HG03095 (cell line): ENCODE data around the gene APBB1IP.
"Not testable (repeated sequence)": the region's sequence is repeated elsewhere in the genome, so short reads cannot be mapped to it uniquely, and the experiment has no call there.

Experiments used
- ATAC-seq: cut with Tn5 transposase; IDR thresholded peaks from one replicate; pipeline ENCODE4 v1.9.1; 2021; ENCODE audit warnings: moderate library complexity; ENCODE audit not compliant: unreplicated experiment

APBB1IP gene

DNA sequence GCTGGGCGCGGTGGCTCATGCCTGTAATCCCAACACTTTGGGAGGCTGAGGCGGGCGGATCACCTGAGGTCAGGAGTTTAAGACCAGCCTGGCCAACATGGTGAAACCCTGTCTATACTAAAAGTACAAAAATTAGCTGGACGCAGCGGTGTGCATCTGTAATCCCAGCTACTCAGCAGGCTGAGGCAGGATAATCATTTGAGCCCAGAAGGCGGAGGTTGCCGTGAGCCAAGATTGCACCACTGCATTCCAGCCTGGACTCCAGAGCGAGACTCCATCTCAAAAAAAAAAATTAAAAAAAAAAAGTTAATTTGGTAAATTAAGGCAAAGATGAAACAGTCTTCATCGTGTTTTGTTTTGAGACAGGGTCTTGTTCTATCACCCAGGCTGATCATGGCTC is 66.3 kb downstream of the APBB1IP start:
- not testable (repeated sequence) for ATAC-seq

- no peak for ATAC-seq
Observed at GRCh38 chr10:26505491-26505890, 67.3 kb downstream of the APBB1IP start.

- no peak for ATAC-seq
Observed at GRCh38 chr10:26506736-26507135, 68.6 kb downstream of the APBB1IP start.

GRCh38 chr10:26507441-26507840 is 69.3 kb downstream of the APBB1IP start:
- no peak for ATAC-seq

GRCh38 chr10:26508016-26508415 is 69.9 kb downstream of the APBB1IP start:
- ATAC-seq, result no peak

GRCh38 chr10:26509307-26509706 is 71.2 kb downstream of the APBB1IP start:
- no peak for ATAC-seq

DNA sequence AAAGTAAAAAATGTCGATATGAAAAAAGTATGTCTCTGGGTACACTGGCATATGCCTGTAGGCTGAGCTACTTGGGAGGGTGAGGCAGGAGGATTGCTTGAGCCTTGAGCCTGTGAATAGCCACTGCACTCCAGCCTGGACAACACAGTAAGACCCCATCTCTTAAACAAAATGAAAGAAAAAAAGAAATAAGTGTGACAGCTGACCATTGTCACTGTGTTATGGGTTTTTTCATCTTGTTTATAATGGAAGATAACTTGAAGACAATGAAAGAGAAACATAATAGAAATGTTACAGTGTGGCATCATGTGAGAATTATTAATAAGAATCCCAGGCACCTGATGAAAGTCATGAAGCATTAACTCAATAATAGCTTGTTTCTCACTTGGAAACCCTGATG is 75.0 kb downstream of the APBB1IP start:
- no peak for ATAC-seq

- ATAC-seq, result no peak
Observed at GRCh38 chr10:26516540-26517101, 78.5 kb downstream of the APBB1IP start.

GRCh38 chr10:26517141-26517867 is 79.2 kb downstream of the APBB1IP start:
- ATAC-seq, result no peak

GRCh38 chr10:26519803-26520202 is 81.7 kb downstream of the APBB1IP start:
- no peak for ATAC-seq

GRCh38 chr10:26520575-26520974 is 82.4 kb downstream of the APBB1IP start:
- ATAC-seq, result no peak

DNA sequence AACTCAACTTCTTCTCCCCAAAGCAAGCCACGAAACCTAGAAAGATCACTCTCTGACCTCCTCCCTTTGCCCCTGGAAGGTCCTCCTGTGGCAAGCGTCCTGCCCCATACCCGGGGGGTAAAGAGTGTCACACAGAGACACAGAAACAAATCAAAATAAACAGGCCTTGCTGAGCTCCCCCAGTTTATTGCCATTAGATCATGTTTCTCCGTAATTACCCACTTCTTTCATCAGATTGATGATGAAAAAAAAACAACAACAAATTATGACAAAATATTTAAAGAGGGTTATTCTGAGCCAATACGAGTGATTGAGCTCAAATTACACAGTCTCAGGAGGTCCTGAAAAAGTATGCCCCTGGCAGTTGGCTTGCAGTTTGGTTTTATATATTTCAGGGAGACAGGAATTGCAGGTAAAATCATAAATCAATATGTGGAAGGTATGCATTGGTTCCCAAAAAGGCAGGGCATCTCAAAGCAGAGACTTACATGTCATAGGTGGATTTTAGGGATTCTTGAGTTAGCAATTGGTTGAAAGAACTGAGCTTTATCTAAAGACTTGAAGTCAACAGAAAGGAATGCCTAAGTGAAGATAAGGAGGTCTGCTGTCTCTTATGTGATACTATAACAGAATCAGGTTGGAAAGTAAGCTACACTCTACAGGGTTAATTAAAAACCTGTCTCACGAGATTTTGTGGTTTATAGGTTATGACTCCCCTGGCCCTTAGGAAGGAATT is 86.2 kb downstream of the APBB1IP start:
- ATAC-seq, result no peak

DNA sequence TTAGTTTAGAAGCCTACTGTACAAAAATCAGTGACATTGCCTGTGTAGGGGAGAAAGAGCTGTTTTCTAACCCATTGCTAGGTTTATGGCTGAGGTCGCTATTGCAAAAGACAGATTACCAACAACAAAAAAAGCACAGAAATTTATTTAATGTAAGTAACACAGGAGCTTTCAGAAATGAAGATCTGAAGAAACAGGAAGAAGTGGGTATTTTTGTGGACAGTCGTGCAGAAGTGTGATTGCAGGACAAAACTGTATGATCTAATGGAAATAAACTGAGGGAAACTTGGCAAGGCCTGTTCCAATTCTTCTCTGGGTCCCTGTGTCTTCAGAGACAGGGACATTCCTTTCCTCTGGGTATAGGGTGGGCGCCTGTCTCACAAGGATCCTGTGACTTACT is 87.4 kb downstream of the APBB1IP start:
- no peak for ATAC-seq

- no peak for ATAC-seq
Observed at GRCh38 chr10:26527018-26527417, 88.9 kb downstream of the APBB1IP start.

GRCh38 chr10:26528048-26528447 is 89.9 kb downstream of the APBB1IP start:
- no peak for ATAC-seq

DNA sequence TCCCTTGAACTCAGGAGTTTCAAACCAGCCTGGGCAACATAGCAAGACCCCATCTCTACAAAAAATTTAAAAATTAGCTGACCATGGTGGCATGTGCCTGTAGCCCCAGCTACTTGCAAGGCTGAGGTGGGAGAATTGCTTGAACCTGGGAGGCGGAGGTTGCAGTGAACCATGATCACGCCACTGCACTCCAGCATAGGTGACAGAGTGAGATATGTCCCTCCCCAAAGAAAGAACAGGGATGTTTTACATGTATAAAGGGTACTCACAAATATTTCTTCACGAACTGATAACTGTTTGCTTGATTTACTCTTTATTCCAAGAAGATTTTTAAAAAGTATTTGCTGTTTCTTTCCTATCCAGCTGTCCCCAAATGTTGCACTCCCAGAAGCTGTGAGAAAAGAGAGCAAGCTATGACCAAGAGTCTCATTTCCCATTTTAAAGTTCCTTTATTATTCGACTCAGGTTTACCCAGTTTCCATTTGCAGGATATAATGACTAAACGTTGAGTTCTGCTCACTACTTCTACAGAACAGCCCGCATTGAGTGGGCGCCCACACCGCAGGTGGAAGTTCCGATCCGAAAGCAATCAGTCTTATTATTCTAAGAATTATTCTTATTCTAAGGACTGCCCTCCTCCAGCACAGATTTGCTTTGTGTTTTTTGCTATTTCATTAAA is 90.7 kb downstream of the APBB1IP start:
- peak; percentile 78 for ATAC-seq

GRCh38 chr10:26534384-26534783 is 96.2 kb downstream of the APBB1IP start:
- ATAC-seq, result no peak

DNA sequence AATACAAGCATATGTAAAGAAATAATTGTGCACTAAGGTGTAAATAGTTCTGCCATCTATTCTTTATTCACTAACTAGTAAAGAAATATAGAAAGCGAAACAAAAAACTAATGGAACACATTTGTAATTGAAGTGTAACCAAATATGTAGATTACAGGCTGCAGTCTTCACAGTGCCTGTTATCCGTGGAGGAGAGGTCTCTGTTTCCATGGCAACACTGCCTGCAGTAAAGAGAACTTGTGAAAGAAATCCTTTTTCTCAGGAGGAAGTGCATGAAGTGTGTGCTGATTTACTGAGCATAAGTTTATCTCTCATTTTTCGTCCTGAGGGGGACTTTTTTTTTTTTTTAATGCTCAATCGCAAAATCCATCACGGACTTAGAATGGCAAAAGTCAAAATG is 102.5 kb downstream of the APBB1IP start:
- ATAC-seq, result no peak

GRCh38 chr10:26543567-26544306 is 105.6 kb downstream of the APBB1IP start:
- peak; percentile 79 for ATAC-seq

DNA sequence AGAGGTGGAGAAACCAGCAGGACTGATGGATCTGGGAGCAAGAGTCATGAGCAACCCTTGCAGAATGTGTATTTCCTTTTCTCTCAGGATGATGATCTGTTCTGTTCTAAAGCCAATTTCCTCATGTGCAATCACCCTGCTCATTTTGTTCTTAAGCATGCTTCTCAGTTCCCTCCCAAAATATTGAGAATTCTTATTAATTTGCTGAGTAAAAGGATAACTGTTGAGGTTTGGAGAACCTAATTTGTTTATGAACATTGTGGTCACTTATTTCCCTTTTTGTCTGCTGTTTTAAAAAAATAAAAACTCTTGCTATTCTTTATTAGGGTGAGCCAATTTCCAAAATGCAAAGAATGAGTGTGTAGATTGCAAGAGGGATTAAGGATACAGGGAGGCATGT is 106.8 kb downstream of the APBB1IP start:
- no peak for ATAC-seq
